Transverse colon (tissue), 4 donors: ENCODE data around the gene GADD45A. TPM values are rescaled to one million over a fixed set of nuclear protein-coding genes. Genes with fewer than 3 reads are reported as not detected.
"Not testable (repeated sequence)": the region's sequence is repeated elsewhere in the genome, so short reads cannot be mapped to it uniquely, and the experiment has no call there.

Experiments
- DNase-seq: peaks from one replicate; pipeline ENCODE4 v3.0.0-alpha.2; 2019
- H3K27ac ChIP-seq, 4 donors: fragments of 200-600 bp; sonication (generic); 2 replicates each; pipeline ENCODE4 v1.5.1; 2016 to 2018; ENCODE audit warnings: inconsistent platforms in 4 of 4
- H3K27me3 ChIP-seq: fragments of 200-600 bp; sonication (generic); 2 replicates; pipeline ENCODE4 v1.5.1; 2017; ENCODE audit warnings: inconsistent platforms
- H3K36me3 ChIP-seq, 4 donors: fragments of 200-600 bp; sonication (generic); 2 replicates each; pipeline ENCODE4 v1.5.1; 2017 to 2019; ENCODE audit warnings: inconsistent platforms in 4 of 4
- H3K4me1 ChIP-seq, 4 donors: fragments of 200-600 bp; sonication (generic); 2 replicates each; pipeline ENCODE4 v1.5.1; 2017 to 2020; ENCODE audit warnings: inconsistent platforms in 4 of 4
- H3K4me3 ChIP-seq, 4 donors: fragments of 200-600 bp; sonication (generic); 1 replicate in 1 of 4; 2 replicates in 3 of 4; pipeline versions ENCODE4 v1.5.1 to v1.6.1; 2017 to 2019; ENCODE audit warnings: inconsistent platforms in 4 of 4
- H3K9me3 ChIP-seq, 2 donors: fragments of 200-600 bp; sonication (generic); 2 replicates each; pipeline ENCODE4 v1.5.1; 2017 to 2019; ENCODE audit warnings: inconsistent platforms in 2 of 2
- EP300 ChIP-seq: sonication (generic); formaldehyde crosslinking; IDR thresholded peaks from one replicate; pipeline ENCODE4 v1.6.1; 2017; ENCODE audit warnings: antibody characterized with exemption, low read depth
- POLR2A ChIP-seq: fragments of 450-650 bp; IDR thresholded peaks from one replicate; pipeline ENCODE4 v1.6.1; 2016; ENCODE audit warnings: antibody characterized with exemption, mild to moderate bottlenecking, moderate library complexity
- POLR2AphosphoS5 ChIP-seq, 3 donors: sonication (generic); formaldehyde crosslinking; IDR thresholded peaks; one replicate each; pipeline ENCODE4 v1.6.1; 2016; ENCODE audit warnings: antibody characterized with exemption in 3 of 3
- WGBS, 2 donors: methylation state at CpG; one replicate each; pipeline ENCODE4 v1.1.5; 2018; ENCODE audit warnings: low coverage in 1 of 2; 5-methylcytosine and 5-hydroxymethylcytosine counted together
- in situ Hi-C, 4 donors: fragments of 200-750 bp; cut with MboI; loops; one replicate each; pipeline versions ENCODE4 v1.15.0 to v1.15.1; 2017; ENCODE audit warnings: low sequenced_read_pairs in 3 of 4, low pct_ligation_motif_present in 1 of 4, low pct_unique_long_range_greater_than_20kb in 1 of 4
- intact Hi-C: fragments of 100-400 bp; cut with DNase I; formaldehyde crosslinking; loops from one replicate; pipeline ENCODE4 v1.15.1; 2023; ENCODE audit warnings: low total_unique reads
- total RNA-seq, 4 donors: library from RNA; depleted of rRNA; stranded (reverse); fragments of >200 nt; gene quantifications; one replicate each; pipeline ENCODE4 v1.1.0, GENCODE V29; 2016
- TF ChIP-seq, protein P1 (sequence below), 5 experiments: fragments of 200-600 bp in 3 of 5; fragments of 450-650 bp in 2 of 5; sonication (generic) in 3 of 5; IDR thresholded peaks; 1 replicate in 2 of 5; 2 replicates in 3 of 5; pipeline ENCODE4 v1.5.1; 2016 to 2017; ENCODE audit warnings: antibody characterized with exemption in 5 of 5, inconsistent platforms in 3 of 5, mild to moderate bottlenecking in 2 of 5, moderate library complexity in 1 of 5

Gene GADD45A
- total RNA-seq, 4 donors from 2014 or later, result 2.0 to 79.7 (median 69.9) TPM

- H3K27me3 ChIP-seq, result no peaks in the 10 kb centered on the region
- H3K9me3 ChIP-seq, result no peaks in the 10 kb centered on the region
- intact Hi-C loops, result no loop called here
- TF ChIP-seq, protein P1, sequence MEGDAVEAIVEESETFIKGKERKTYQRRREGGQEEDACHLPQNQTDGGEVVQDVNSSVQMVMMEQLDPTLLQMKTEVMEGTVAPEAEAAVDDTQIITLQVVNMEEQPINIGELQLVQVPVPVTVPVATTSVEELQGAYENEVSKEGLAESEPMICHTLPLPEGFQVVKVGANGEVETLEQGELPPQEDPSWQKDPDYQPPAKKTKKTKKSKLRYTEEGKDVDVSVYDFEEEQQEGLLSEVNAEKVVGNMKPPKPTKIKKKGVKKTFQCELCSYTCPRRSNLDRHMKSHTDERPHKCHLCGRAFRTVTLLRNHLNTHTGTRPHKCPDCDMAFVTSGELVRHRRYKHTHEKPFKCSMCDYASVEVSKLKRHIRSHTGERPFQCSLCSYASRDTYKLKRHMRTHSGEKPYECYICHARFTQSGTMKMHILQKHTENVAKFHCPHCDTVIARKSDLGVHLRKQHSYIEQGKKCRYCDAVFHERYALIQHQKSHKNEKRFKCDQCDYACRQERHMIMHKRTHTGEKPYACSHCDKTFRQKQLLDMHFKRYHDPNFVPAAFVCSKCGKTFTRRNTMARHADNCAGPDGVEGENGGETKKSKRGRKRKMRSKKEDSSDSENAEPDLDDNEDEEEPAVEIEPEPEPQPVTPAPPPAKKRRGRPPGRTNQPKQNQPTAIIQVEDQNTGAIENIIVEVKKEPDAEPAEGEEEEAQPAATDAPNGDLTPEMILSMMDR (IDR thresholded peaks at IDR 0.05), result no peak
- TF ChIP-seq EP300 (no peak), POLR2A (no peak), POLR2AphosphoS5 (IDR thresholded peaks at IDR 0.05) (no peak)
- H3K36me3 ChIP-seq, result no peaks in the 10 kb centered on the region
- H3K27ac ChIP-seq, result no peak overlapping the region
- H3K4me3 ChIP-seq, result no peak overlapping the region
- in situ Hi-C loops, result no loop called here
- H3K4me1 ChIP-seq, result peaks cover 0 to 2% (median 0%) of the 10 kb centered on the region in 4 donors
- WGBS, 2 donors, result 85 to 89% methylated on average over 2 of the region's 2 CpGs
- DNase-seq, result no peak
Observed at GRCh38 chr1:67659229-67659628, 25.8 kb upstream of the GADD45A start.

- no peaks in the 10 kb centered on the region for H3K9me3 ChIP-seq
- no peaks in the 10 kb centered on the region for H3K27me3 ChIP-seq
- H3K4me3 ChIP-seq, result no peak overlapping the region
- peaks cover 0 to 3% (median 0%) of the 10 kb centered on the region in 4 donors for H3K4me1 ChIP-seq
- 66 to 80% methylated on average over 6 of the region's 6 CpGs for WGBS, 2 donors
- no peak overlapping the region for H3K27ac ChIP-seq
- DNase-seq, result no peak
- in situ Hi-C loops, result no loop called here
- no peak for TF ChIP-seq POLR2AphosphoS5 (IDR thresholded peaks at IDR 0.05)
- no peak for TF ChIP-seq EP300
- TF ChIP-seq, protein P1 (IDR thresholded peaks at IDR 0.05), result no peak
- no peak for TF ChIP-seq POLR2A
- H3K36me3 ChIP-seq, result no peaks in the 10 kb centered on the region
- intact Hi-C loops, result no loop called here
Observed at GRCh38 chr1:67662884-67663283, 22.1 kb upstream of the GADD45A start.

GRCh38 chr1:67664048-67664447 is 21.0 kb upstream of the GADD45A start:
- no peak for TF ChIP-seq EP300
- TF ChIP-seq, protein P1 (IDR thresholded peaks at IDR 0.05), result no peak
- TF ChIP-seq POLR2A, result no peak
- no peak for TF ChIP-seq POLR2AphosphoS5 (IDR thresholded peaks at IDR 0.05)
- no peak for DNase-seq
- intact Hi-C loops, result no loop called here
- H3K9me3 ChIP-seq, result no peaks in the 10 kb centered on the region
- no peak overlapping the region for H3K4me3 ChIP-seq
- H3K27me3 ChIP-seq, result no peaks in the 10 kb centered on the region
- no peaks in the 10 kb centered on the region for H3K36me3 ChIP-seq
- peaks cover 0 to 14% (median 9%) of the 10 kb centered on the region in 4 donors for H3K4me1 ChIP-seq
- WGBS, 2 donors, result 54 to 82% methylated on average over 1 of the region's 1 CpG
- H3K27ac ChIP-seq, result no peak overlapping the region
- in situ Hi-C loops, result no loop called here

GRCh38 chr1:67665307-67665706 is 19.7 kb upstream of the GADD45A start:
- H3K36me3 ChIP-seq, intact Hi-C loops, H3K27ac ChIP-seq, DNase-seq, in situ Hi-C loops, H3K4me3 ChIP-seq, H3K27me3 ChIP-seq, H3K9me3 ChIP-seq: not testable (repeated sequence)
- H3K4me1 ChIP-seq, result peaks cover 0 to 16% (median 12%) of the 10 kb centered on the region in 4 donors

- Histone ChIP-seq H3K27ac (no peak overlapping the region), H3K27me3 (no peaks in the 10 kb centered on the region), H3K4me3 (no peak overlapping the region), H3K4me1 (peaks cover 0 to 16% (median 12%) of the 10 kb centered on the region in 4 donors), H3K9me3 (no peaks in the 10 kb centered on the region), H3K36me3 (no peaks in the 10 kb centered on the region)
- DNase-seq, result no peak
- no peak for TF ChIP-seq POLR2AphosphoS5 (IDR thresholded peaks at IDR 0.05)
- TF ChIP-seq EP300, result no peak
- TF ChIP-seq, protein P1 (IDR thresholded peaks at IDR 0.05), result no peak
- TF ChIP-seq POLR2A, result no peak
- WGBS, 2 donors, result 85 to 92% methylated on average over 5 of the region's 5 CpGs
- in situ Hi-C loops (no loop called here), intact Hi-C loops (no loop called here)
Observed at GRCh38 chr1:67666636-67667035, 18.4 kb upstream of the GADD45A start.
